HG03457 (cell line): ENCODE measurements around the gene PMPCB.
A peak's percentile ranks its signal among the peaks of the same experiment; 100 is the strongest.

ENCODE experiments used
- ATAC-seq: cut with Tn5 transposase; IDR thresholded peaks from one replicate; pipeline ENCODE4 v1.9.1; 2021; ENCODE audit warnings: moderate number of reproducible peaks; ENCODE audit not compliant: unreplicated experiment

PMPCB gene

GRCh38 chr7:103317009-103317408 lies 19.8 kb downstream of the PMPCB start:
- ATAC-seq, result no peak

- no peak for ATAC-seq
Observed at GRCh38 chr7:103325744-103326143, 28.5 kb downstream of the PMPCB start.

GRCh38 chr7:103336761-103337160 lies 39.5 kb downstream of the PMPCB start:
- ATAC-seq, result no peak

GRCh38 chr7:103338864-103339263 lies 41.6 kb downstream of the PMPCB start:
- no peak for ATAC-seq

GRCh38 chr7:103341466-103341865 lies 44.2 kb downstream of the PMPCB start:
- no peak for ATAC-seq

GRCh38 chr7:103343332-103343731 lies 46.1 kb downstream of the PMPCB start:
- ATAC-seq, result no peak

- ATAC-seq, result no peak
Observed at GRCh38 chr7:103343758-103344452, 46.7 kb downstream of the PMPCB start.

- ATAC-seq, result peak; percentile 70
Observed at GRCh38 chr7:103344453-103345149, 47.4 kb downstream of the PMPCB start, which contains the start of gene DNAJC2. DNAJC2 (minus strand) TSS chr7:103344767; CDS start chr7:103344622, 145 bp downstream.

GRCh38 chr7:103346396-103346795 lies 49.2 kb downstream of the PMPCB start:
- no peak for ATAC-seq

GRCh38 chr7:103347507-103348267 lies 50.5 kb downstream of the PMPCB start, which contains the start of gene PSMC2:
PSMC2 (plus strand) TSS chr7:103347643; CDS start chr7:103347712, 69 bp downstream.
- peak; percentile 66 for ATAC-seq

- no peak for ATAC-seq
Observed at GRCh38 chr7:103348452-103348851, 51.2 kb downstream of the PMPCB start.

- no peak for ATAC-seq
Observed at GRCh38 chr7:103348959-103349358, 51.7 kb downstream of the PMPCB start.

- ATAC-seq, result no peak
Observed at GRCh38 chr7:103349805-103350204, 52.6 kb downstream of the PMPCB start.
